Purkinje cell (primary cell): Measurements from ENCODE around the gene FANCG. TPM values are rescaled to one million over a fixed set of nuclear protein-coding genes. Genes with fewer than 3 reads are reported as not detected.

Experiments used
- polyA plus RNA-seq: library from polyadenylated mRNA; unstranded; fragments of >200 nt; fragmentation: Nextera tagmentation; gene quantifications from 2 replicates; pipeline ENCODE4 v1.2.1, GENCODE V29; 2014

Gene FANCG
- 3.2 and 6.0 TPM in 2 replicates for polyA plus RNA-seq

GRCh38 chr9:35079426-35080341, at the start of gene FANCG:
TSS of gene FANCG (minus strand) at chr9:35079942. CDS start at chr9:35079524, 418 bp downstream.

GRCh38 chr9:35115680-35116538, 36.2 kb upstream of the FANCG start, which contains the start of gene ATOSB:
TSS of gene ATOSB (minus strand) at chr9:35115862. CDS start at chr9:35108274, 7,588 bp downstream.

GRCh38 chr9:35102769-35103659, 23.3 kb upstream of the FANCG start, which contains the start of gene STOML2:
TSS of gene STOML2 (minus strand) at chr9:35103131. CDS start at chr9:35103094, 37 bp downstream.

GRCh38 chr9:35096035-35096849, 16.5 kb upstream of the FANCG start, which contains the start of gene PIGO:
TSS of gene PIGO (minus strand) at chr9:35096591. CDS start at chr9:35095565, 1,026 bp downstream.

GRCh38 chr9:35072461-35073278, 7.1 kb downstream of the FANCG start, which contains the start of gene VCP:
TSS of gene VCP (minus strand) at chr9:35072625. CDS start at chr9:35072353, 272 bp downstream.

Other genes with a start within 250 kb of the FANCG start
- gene PHF24, start 121.7 kb downstream of the FANCG start, polyA plus RNA-seq, result 2.3 and 10.5 TPM in 2 replicates
- 2.9 and 5.4 TPM in 2 replicates for gene DNAJB5, start 90.2 kb downstream of the FANCG start, polyA plus RNA-seq
- 17.9 and 24.1 TPM in 2 replicates for gene VCP, start 7.3 kb downstream of the FANCG start, polyA plus RNA-seq
- 6.3 and 10.7 TPM in 2 replicates for gene PIGO, start 16.6 kb upstream of the FANCG start, polyA plus RNA-seq
- gene STOML2, start 23.2 kb upstream of the FANCG start, polyA plus RNA-seq, result 50.1 and 51.7 TPM in 2 replicates
- gene ATOSB, start 35.9 kb upstream of the FANCG start, polyA plus RNA-seq, result 3.0 and 4.6 TPM in 2 replicates
- gene UNC13B, start 82.1 kb upstream of the FANCG start, polyA plus RNA-seq, result 5.9 and 6.6 TPM in 2 replicates